Left lung (tissue), 10 donors: ENCODE measurements around the gene GNB1L. TPM values are rescaled to one million over a fixed set of nuclear protein-coding genes. Genes with fewer than 3 reads are reported as not detected.

Experiments used
- ATAC-seq: fragments of 200-7000 bp; cut with Tn5 transposase; one replicate; pipeline ENCODE4 v1.9.1; 2020; ENCODE audit warnings: moderate library complexity
- DNase-seq, 4 donors: peaks; one replicate each; pipeline ENCODE4 v3.0.0-alpha.2; 2013 to 2020
- H3K27ac ChIP-seq, 2 donors: fragments of 200-600 bp; sonication (generic) in 1 of 2; one replicate each; pipeline versions ENCODE4 v1.5.0 to v1.8.0; 2020 to 2021
- H3K27me3 ChIP-seq, 2 donors: fragments of 200-600 bp; sonication (generic) in 1 of 2; one replicate each; pipeline versions ENCODE4 v1.5.0 to v1.8.0; 2020 to 2021
- H3K36me3 ChIP-seq, 2 donors: fragments of 200-600 bp; sonication (generic) in 1 of 2; one replicate each; pipeline versions ENCODE4 v1.5.0 to v1.8.0; 2020 to 2021
- H3K4me1 ChIP-seq, 2 donors: fragments of 200-600 bp; one replicate each; pipeline ENCODE4 v1.8.0; 2021
- H3K4me3 ChIP-seq, 2 donors: fragments of 200-600 bp; sonication (generic) in 1 of 2; one replicate each; pipeline versions ENCODE4 v1.5.0 to v1.8.0; 2020 to 2021; ENCODE audit warnings: mild to moderate bottlenecking in 1 of 2
- H3K9me3 ChIP-seq, 2 donors: fragments of 200-600 bp; sonication (generic) in 1 of 2; one replicate each; pipeline versions ENCODE4 v1.5.0 to v1.8.0; 2020 to 2021
- CTCF ChIP-seq, 2 donors: fragments of 200-600 bp; sonication (generic) in 1 of 2; IDR thresholded peaks; one replicate each; pipeline versions ENCODE4 v1.5.0 to v1.8.0; 2021; ENCODE audit warnings: antibody characterized with exemption in 2 of 2
- intact Hi-C, 2 donors: fragments of 100-400 bp; cut with DNase I; formaldehyde crosslinking; loops; one replicate each; pipeline versions ENCODE4 v1.11.2 to v1.14.2; 2022
- polyA plus RNA-seq, 6 donors: library from polyadenylated mRNA; unstranded; fragments of 120-200 nt; gene quantifications; one replicate each; pipeline ENCODE4 v1.2.1, GENCODE V29; 2013; ENCODE audit not compliant: insufficient read length in 6 of 6
- total RNA-seq, 2 donors: library from RNA; stranded (reverse); fragmentation: NEBNext Ultra II Directional; extraction: Animal tissue kit (Norgen Biotek cat#: 25700); gene quantifications; one replicate each; pipeline ENCODE4 v1.2.1, GENCODE V29; 2021
- donor health status: DM: no; HTN: yes; CAD: no.
- donor health status: DM: no; HTN: no; CAD: no.

GNB1L gene
- total and polyA plus RNA-seq, 8 donors: 4.3 to 7.9 (median 5.5) TPM

- H3K27me3 ChIP-seq: peaks cover 0 to 21% of the 10 kb centered on the region in 2 donors
- intact Hi-C loops: no loop called here
- ATAC-seq: no peak
- peaks cover 0 to 13% of the 10 kb centered on the region in 2 donors for H3K36me3 ChIP-seq
- peaks cover 0 to 8% of the 10 kb centered on the region in 2 donors for H3K9me3 ChIP-seq
- DNase-seq: peak in 1 of 4 donors; percentile 63
- H3K4me3 ChIP-seq: no peak overlapping the region
- no peak for TF ChIP-seq CTCF (IDR thresholded peaks at IDR 0.05)
- H3K4me1 ChIP-seq: no peaks in the 10 kb centered on the region
- no peak overlapping the region for H3K27ac ChIP-seq
Observed at GRCh38 chr22:19787849-19788141, 66.9 kb downstream of the GNB1L start.

GRCh38 chr22:19786959-19787848 is 67.5 kb downstream of the GNB1L start:
- no peak for TF ChIP-seq CTCF (IDR thresholded peaks at IDR 0.05)
- Histone ChIP-seq H3K4me3 (no peak overlapping the region), H3K27ac (no peak overlapping the region), H3K36me3 (peaks cover 0 to 13% of the 10 kb centered on the region in 2 donors), H3K9me3 (peaks cover 0 to 2% of the 10 kb centered on the region in 2 donors), H3K27me3 (peaks cover 0 to 25% of the 10 kb centered on the region in 2 donors), H3K4me1 (no peaks in the 10 kb centered on the region)
- peak in 1 of 4 donors; percentile 58 for DNase-seq
- intact Hi-C loops: no loop called here
- no peak for ATAC-seq

- Histone ChIP-seq H3K27ac (no peak overlapping the region), H3K4me1 (no peaks in the 10 kb centered on the region), H3K27me3 (peaks cover 0 to 32% of the 10 kb centered on the region in 2 donors), H3K9me3 (no peaks in the 10 kb centered on the region), H3K4me3 (no peak overlapping the region), H3K36me3 (peaks cover 0 to 13% of the 10 kb centered on the region in 2 donors)
- ATAC-seq (no peak), DNase-seq (no peak)
- intact Hi-C loops: no loop called here
- no peak for TF ChIP-seq CTCF (IDR thresholded peaks at IDR 0.05)
Observed at GRCh38 chr22:19786264-19786585, 68.4 kb downstream of the GNB1L start.

GRCh38 chr22:19785461-19786263 is 69.0 kb downstream of the GNB1L start:
- peak in 1 of 4 donors; percentile 68 for DNase-seq
- intact Hi-C loops: no loop called here
- no peak overlapping the region for H3K4me3 ChIP-seq
- peaks cover 0 to 35% of the 10 kb centered on the region in 2 donors for H3K27me3 ChIP-seq
- H3K4me1 ChIP-seq: no peaks in the 10 kb centered on the region
- TF ChIP-seq CTCF (IDR thresholded peaks at IDR 0.05): no peak
- peaks cover 0 to 13% of the 10 kb centered on the region in 2 donors for H3K36me3 ChIP-seq
- ATAC-seq: no peak
- no peak overlapping the region for H3K27ac ChIP-seq
- H3K9me3 ChIP-seq: no peaks in the 10 kb centered on the region
